GM21619 (cell line): Measurements from ENCODE around the gene ENTPD6.
A peak's percentile ranks its signal among the peaks of the same experiment; 100 is the strongest.
"Not testable (repeated sequence)": the region's sequence is repeated elsewhere in the genome, so short reads cannot be mapped to it uniquely, and the experiment has no call there.

Experiments used
- ATAC-seq: cut with Tn5 transposase; IDR thresholded peaks from one replicate; pipeline ENCODE4 v1.9.1; 2021; ENCODE audit not compliant: unreplicated experiment

ENTPD6 gene

DNA sequence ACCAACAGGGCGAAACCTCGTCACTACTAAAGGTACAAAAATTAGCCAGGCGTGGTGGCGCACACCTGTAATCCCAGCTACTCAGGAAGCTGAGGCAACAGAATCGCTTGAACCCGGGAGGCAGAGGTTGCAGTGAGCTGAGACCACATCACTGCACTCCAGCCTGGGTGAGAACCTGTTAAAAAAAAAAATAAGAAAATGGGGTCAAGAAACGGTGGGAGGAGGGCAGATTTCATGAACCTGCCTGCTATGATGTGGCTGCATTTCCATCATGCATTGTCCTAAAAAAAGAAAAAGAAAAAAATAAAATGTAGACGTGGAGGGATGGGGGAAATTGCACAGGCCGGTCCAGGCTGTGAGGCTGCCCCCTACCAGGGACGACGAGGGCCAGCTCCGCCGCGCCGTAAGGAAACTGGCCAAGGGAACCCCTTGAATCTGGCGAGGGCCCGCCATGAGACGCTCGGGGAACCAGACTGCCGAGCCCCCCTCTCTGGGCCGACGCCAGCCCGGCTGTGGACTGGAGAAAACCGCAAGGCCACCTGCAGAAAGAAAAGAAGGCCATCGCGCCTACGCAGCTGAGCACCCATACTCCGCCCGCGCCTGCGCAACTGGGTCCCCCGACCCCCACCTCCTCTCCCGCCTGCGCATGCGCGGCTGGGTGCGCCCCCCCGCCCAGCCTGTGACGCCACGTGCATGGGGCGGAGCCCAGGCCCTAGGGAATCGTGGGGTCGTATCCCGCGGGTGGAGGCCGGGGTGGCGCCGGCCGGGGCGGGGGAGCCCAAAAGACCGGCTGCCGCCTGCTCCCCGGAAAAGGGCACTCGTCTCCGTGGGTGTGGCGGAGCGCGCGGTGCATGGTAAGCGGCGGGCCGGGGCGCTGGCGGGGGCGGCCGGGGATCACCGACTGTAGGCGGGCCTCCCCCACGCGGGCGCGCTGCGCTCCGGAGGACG lies at the start of gene ENTPD6:
Gene ENTPD6 (plus strand): TSS at position 699 of the 948 bp plus-strand sequence. CDS start 10,825 bp downstream, outside the sequence.
- peak; percentile 70 for ATAC-seq

- no peak for ATAC-seq
These were observed 48.5 kb upstream of the ENTPD6 start for GRCh38 chr20:25146976-25147375.

DNA sequence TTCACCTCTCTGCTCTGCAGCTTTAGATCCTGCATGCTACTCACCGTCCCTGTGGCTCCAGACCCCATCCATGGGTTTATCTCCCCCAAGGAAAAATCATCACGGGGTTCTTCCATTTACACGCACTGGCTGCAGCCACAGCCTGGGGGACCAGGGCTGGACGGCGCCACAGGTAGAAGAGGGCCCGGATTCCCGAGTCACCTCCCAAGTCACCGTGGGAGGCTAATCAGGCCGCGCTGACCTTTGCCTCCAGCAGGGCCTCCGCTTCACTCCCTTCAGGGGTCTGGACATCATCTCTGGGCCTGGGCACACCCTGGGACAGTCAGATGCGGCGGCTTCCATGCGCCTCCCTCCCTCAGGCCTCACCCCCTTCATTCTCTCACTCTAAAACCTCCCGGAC lies 47.8 kb upstream of the ENTPD6 start:
- ATAC-seq = no peak

DNA sequence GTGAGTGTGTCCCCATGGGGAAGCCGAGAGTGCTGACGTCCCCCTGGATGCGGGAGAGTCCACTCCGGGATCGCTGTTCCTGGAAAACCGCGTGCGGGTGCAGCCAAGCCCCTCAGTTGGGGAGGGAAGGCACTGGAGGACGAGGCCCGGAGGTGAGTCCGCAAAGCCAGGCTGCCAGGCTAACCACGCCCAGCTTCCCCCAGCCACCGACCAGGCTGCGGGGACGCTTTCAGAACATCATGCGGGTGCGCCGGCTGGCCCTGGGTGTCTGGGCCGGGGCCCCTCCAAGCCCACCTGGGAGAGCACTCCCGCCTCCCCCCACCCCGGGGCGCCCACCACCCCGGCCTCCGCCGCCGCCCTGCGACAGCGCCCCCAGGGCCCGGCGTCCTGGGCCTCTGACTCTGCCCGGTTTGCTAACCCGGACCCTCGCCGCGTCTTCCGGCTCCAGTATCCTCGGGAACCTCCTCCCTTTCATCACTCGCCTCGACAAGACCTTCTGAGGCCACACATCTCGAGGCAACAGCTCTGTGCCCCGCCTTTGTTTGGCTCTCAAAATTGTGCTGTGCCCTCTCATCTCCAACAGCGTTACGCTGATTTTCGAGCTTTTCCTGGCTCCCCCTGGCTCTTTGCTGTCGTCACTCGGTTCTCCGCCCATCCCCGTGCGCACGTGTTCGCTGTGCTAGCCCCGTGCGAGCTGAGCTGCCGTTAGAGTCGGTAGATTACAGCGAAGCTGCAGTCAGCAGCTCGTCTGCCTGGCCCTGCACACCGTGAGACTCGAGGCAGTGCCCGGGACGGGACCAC lies 47.1 kb upstream of the ENTPD6 start:
- no peak for ATAC-seq

- no peak for ATAC-seq
These were observed 46.3 kb upstream of the ENTPD6 start for GRCh38 chr20:25148982-25149846.

- ATAC-seq = no peak
These were observed 45.5 kb upstream of the ENTPD6 start for GRCh38 chr20:25150016-25150415.

- no peak for ATAC-seq
These were observed 37.5 kb upstream of the ENTPD6 start for GRCh38 chr20:25158043-25158442.

GRCh38 chr20:25160467-25160866 lies 35.0 kb upstream of the ENTPD6 start:
- ATAC-seq = peak; percentile 89

DNA sequence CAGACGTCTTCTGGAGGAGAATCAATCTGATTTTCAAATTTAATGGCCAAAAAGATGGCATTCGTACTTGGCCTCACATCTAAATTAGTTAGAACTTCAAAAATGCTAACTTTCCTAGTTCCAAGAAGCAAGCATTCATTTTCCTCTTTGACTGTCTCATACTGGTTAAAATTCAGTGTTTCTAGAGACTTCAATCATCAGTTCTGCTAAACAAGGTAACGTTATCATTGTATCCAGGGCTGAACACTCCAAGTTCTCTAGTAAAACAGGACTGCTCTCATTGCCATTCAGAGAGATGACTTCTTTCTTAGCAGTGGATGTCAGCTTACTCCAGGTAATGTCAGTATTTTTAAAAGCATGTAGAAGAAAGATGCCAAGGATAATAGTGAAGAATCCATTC lies 34.6 kb upstream of the ENTPD6 start:
- no peak for ATAC-seq

GRCh38 chr20:25165128-25165527 lies 30.4 kb upstream of the ENTPD6 start:
- no peak for ATAC-seq

DNA sequence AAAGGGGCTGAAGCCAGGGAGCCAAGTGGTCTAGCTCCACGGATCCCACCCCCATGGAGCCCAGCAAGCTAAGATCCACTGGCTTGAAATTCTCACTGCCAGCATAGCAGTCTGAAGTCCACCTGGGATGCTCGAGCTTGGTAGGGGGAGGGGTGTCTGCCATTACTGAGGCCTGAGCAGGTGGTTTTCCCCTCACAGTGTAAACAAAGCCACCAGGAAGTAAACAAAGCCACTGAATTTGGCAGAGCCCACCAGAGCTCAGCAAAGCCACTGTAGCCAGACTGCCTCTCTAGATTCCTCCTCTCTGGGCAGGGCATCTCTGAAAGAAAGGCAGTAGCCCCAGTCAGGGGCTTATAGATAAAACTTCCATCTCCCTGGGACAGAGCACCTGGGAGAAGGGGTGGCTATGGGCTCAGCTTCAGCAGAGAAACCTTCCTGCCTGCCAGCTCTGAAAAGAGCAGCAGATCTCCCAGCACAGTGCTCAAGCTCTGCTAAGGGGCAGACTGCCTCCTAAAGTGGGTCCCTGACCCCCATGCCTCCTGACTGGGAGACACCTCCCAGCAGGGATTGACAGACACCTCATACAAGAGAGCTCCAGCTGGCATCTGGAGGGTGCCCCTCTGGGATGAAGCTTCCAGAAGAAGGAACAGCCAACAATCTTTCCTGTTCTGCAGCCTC lies 29.3 kb upstream of the ENTPD6 start:
- not testable (repeated sequence) for ATAC-seq

GRCh38 chr20:25173321-25173720 lies 22.2 kb upstream of the ENTPD6 start:
- ATAC-seq = no peak

GRCh38 chr20:25173886-25174308 lies 21.6 kb upstream of the ENTPD6 start:
- no peak for ATAC-seq

DNA sequence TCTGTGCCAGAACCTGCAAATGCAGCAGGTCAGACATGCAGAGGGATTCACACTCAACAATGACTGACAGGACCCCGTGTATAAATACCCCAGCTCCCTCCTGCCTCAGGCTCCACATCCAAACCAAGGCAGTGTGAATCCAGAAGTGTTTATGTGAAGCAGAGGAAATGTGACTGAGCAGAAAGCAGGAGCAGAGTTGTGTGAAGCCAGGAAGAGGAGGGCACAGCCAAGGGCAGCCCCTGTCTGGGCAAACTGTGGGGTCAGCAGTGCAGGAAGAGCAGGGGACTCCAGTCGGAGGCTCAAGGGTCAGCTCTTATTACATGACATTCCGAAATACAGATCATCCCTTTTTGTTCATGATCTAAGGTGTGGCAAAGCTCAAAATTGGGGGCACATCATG lies 19.3 kb upstream of the ENTPD6 start:
- no peak for ATAC-seq

DNA sequence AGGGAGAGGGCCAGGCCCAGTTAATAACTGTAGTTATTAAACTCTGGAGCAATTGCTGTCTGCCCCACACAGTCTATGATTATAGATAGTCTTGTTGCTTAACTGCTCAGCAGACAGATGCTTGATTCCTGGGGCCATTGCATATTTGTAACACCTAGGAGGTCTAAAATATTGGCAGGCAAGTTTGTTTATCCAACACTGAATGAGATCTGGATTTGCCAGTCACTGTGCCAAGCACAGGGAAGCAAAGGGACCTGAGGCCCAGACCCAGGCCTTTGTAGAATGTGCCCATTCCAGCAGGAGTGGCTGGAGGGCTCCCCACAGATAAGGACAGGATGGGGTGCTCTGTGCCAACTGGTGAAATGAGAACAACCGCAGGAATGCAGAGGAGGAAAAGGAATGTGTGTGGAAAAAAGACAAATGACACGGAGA lies 17.6 kb upstream of the ENTPD6 start:
- ATAC-seq = no peak

DNA sequence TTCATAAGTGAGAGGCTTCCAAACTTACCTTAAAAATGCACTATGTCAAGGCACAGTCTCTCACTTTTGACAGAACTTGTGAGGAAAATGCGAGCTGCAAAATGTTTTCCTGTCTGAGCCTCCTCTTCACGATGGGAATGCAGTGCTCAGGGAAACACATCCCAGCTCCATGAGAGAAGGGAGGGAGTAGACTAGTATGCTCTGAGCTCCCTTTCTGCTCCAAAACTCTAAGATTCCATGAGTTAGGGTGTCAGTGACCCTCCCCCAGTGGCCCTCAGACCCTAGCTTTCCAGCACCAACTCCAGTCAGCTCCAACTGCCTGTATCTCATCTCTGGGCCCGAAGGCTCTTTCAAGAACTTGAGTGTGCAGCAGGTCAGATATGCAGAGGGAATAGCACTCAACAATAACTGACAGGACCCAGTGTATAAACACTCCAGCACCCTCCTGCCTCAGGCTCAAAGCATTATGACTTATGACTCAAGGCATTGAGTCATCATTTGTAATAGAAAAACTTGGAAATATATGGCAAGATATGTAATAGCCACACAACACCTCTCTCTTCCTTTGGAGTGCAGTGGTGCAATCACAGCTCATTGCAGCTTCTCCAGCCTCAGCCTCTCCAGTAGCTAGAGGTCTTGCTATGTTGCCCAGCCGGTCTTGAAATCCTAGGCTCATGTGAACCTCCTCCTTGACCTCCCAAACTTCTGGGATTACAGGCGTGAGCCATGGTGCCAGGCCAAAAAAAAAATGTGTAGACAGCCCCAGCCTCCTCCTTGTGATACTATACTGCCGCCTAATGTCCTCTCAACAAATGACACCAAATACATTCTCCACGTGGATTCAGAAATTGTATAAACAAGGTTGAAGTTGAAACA lies 16.7 kb upstream of the ENTPD6 start:
- ATAC-seq = no peak

DNA sequence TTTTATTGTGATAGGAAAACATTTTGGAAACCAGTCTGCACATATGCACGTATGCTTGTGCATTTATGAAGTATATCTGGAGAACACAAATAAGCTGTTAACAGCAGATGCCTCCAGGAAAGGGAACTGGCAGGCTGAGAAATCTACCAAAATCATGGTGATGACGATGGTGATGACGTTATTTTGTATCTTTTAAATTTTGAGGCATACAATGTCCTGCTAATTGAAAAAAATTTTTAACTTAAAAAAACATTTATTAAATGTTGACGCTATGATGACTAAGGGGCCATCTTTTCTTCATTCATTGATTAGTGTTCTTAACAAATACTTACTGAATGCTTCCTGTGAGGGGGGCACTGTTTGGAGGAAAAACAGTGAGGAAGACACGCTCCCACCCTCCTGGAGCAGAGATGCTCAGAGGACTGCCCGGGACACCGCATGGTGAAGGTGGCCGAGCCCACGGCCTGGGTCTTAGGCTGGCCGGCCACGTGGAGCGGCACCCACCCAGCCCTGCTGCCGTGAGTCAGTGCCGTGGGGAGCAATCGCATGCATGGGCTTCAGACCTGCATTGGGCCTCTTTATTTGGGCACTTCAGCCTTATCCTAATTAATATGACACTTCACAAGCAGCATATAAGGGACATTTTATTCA lies 15.9 kb upstream of the ENTPD6 start:
- no peak for ATAC-seq

DNA sequence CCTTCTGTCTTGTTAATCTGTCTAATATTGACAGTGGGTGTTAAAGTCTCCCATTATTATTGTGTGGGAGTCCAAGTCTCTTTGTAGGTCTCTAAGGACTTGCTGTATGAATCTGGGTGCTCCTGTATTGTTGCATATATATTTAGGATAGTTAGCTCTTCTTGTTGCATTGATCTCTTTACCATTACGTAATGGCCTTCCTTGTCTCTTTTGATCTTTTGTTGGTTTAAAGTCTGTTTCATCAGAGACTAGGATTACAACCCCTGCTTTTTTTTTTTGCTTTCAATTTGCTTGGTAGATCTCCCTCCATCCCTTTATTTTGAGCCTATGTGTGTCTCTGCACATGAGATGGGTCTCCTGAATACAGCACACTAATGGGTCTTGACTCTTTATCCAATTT lies 11.1 kb upstream of the ENTPD6 start:
- not testable (repeated sequence) for ATAC-seq

GRCh38 chr20:25187220-25187619 lies 8.3 kb upstream of the ENTPD6 start:
- no peak for ATAC-seq
